Epithelial cell of proximal tubule (primary cell): Measurements from ENCODE around the gene GJB1. TPM values are rescaled to one million over a fixed set of nuclear protein-coding genes. Genes with fewer than 3 reads are reported as not detected.
"Not testable (repeated sequence)": the region's sequence is repeated elsewhere in the genome, so short reads cannot be mapped to it uniquely, and the experiment has no call there.

Experiments used
- DNase-seq: peaks from one replicate; pipeline ENCODE4 v3.0.0-alpha.2; 2011; ENCODE audit warnings: low read depth
- H3K4me3 ChIP-seq: 2 replicates; pipeline ENCODE4 v1.5.1; 2011; ENCODE audit warnings: low read depth, mild to moderate bottlenecking, low read length
- CTCF ChIP-seq: conservative IDR thresholded peaks from 2 replicates; pipeline ENCODE4 v1.5.1; 2012; ENCODE audit warnings: low read depth, mild to moderate bottlenecking, low read length
- total RNA-seq: library from RNA; depleted of rRNA; stranded (reverse); fragments of >200 nt; gene quantifications from 2 replicates; pipeline ENCODE4 v1.2.3, GENCODE V29; 2015

Gene GJB1
- total RNA-seq, 1 donor from 2014 or later: 0.40 TPM

GRCh38 chrX:71253253-71254091 lies 30.4 kb downstream of the GJB1 start:
- peak; percentile 56 for TF ChIP-seq CTCF
- H3K4me3 ChIP-seq: peak overlapping the region; percentile 87
- DNase-seq: no peak

GRCh38 chrX:71254092-71254963 lies 31.3 kb downstream of the GJB1 start, which contains the start of gene ZMYM3:
ZMYM3 (minus strand) TSS chrX:71254140; CDS start chrX:71253255, 885 bp downstream.
- peak within 1 kb of the TSS; percentile 87 for H3K4me3 ChIP-seq
- no peak for DNase-seq
- TF ChIP-seq CTCF: no peak

GRCh38 chrX:71256051-71256450 lies 33.0 kb downstream of the GJB1 start:
- no peak overlapping the region for H3K4me3 ChIP-seq
- DNase-seq: no peak
- TF ChIP-seq CTCF: no peak

GRCh38 chrX:71256856-71257255 lies 33.8 kb downstream of the GJB1 start:
- no peak for DNase-seq
- H3K4me3 ChIP-seq: no peak overlapping the region
- no peak for TF ChIP-seq CTCF

GRCh38 chrX:71268624-71269023 lies 45.6 kb downstream of the GJB1 start:
- not testable (repeated sequence) for DNase-seq, H3K4me3 ChIP-seq

GRCh38 chrX:71269801-71270395 lies 46.9 kb downstream of the GJB1 start:
- H3K4me3 ChIP-seq: no peak overlapping the region
- no peak for DNase-seq
- TF ChIP-seq CTCF: no peak

- DNase-seq, H3K4me3 ChIP-seq: not testable (repeated sequence)
Observed at GRCh38 chrX:71272313-71272712, 49.3 kb downstream of the GJB1 start.

Other genes starting within 250 kb of the GJB1 start
- gene SNX12, start 154.9 kb upstream of the GJB1 start, total RNA-seq: 50.9 and 53.0 TPM in 2 replicates
- gene FOXO4, start 127.4 kb upstream of the GJB1 start, total RNA-seq: 2.7 and 4.7 TPM in 2 replicates
- gene CXorf65, start 116.5 kb upstream of the GJB1 start, total RNA-seq: not detected in 2 replicates
- not detected in 2 replicates for gene IL2RG, start 111.6 kb upstream of the GJB1 start, total RNA-seq
- 13.4 and 14.9 TPM in 2 replicates for gene MED12, start 104.6 kb upstream of the GJB1 start, total RNA-seq
- gene NLGN3, start 78.4 kb upstream of the GJB1 start, total RNA-seq: not detected in 2 replicates
- 13.8 and 14.6 TPM in 2 replicates for gene ZMYM3, start 30.9 kb downstream of the GJB1 start, total RNA-seq
- 424 and 435 TPM in 2 replicates for gene NONO, start 60.4 kb downstream of the GJB1 start, total RNA-seq
- gene ITGB1BP2, start 78.5 kb downstream of the GJB1 start, total RNA-seq: 0.29 and 0.52 TPM in 2 replicates
- 11.1 and 16.7 TPM in 2 replicates for gene TAF1, start 143.1 kb downstream of the GJB1 start, total RNA-seq